PC-9 (cell line): ENCODE measurements around the gene ATG10.

ENCODE experiments used
- CTCF ChIP-seq: fragments of 200-600 bp; sonication (generic); conservative IDR thresholded peaks from 2 replicates; pipeline ENCODE4 v1.6.1; 2017; ENCODE audit warnings: mixed run types, antibody characterized with exemption, mild to moderate bottlenecking, moderate library complexity
- EZH2 ChIP-seq: fragments of 200-600 bp; sonication (generic); IDR thresholded peaks from 2 replicates; pipeline ENCODE4 v1.8.0; 2017; ENCODE audit warnings: antibody characterized with exemption, low read depth

GRCh38 chr5:82217917-82218316 lies 246.1 kb downstream of the ATG10 start:
- no peak for TF ChIP-seq CTCF
- no peak for TF ChIP-seq EZH2
